ENCODE results near the gene RINT1.

The RINT1 gene

GRCh38 chr7:105599551-105599950 lies 67.5 kb downstream of the RINT1 start:
- no peak for DNase-seq (ENCODE audit: low read depth in 2 of 2)

- DNase-seq (ENCODE audit: low read depth in 2 of 2), result no peak
Observed at GRCh38 chr7:105600720-105601550, 68.9 kb downstream of the RINT1 start.

- DNase-seq (ENCODE audit: low read depth in 2 of 2), result no peak
Observed at GRCh38 chr7:105602325-105603305, 70.6 kb downstream of the RINT1 start.

GRCh38 chr7:105610165-105610930 lies 78.3 kb downstream of the RINT1 start:
- DNase-seq (ENCODE audit: low read depth in 2 of 2), result no peak

- no peak for DNase-seq (ENCODE audit: low read depth in 2 of 2)
Observed at GRCh38 chr7:105611856-105612775, 80.1 kb downstream of the RINT1 start.

GRCh38 chr7:105612806-105613205 lies 80.8 kb downstream of the RINT1 start:
- DNase-seq (ENCODE audit: low read depth in 2 of 2), result no peak

GRCh38 chr7:105613611-105614330 lies 81.8 kb downstream of the RINT1 start:
- no peak for DNase-seq (ENCODE audit: low read depth in 2 of 2)

- DNase-seq (ENCODE audit: low read depth in 2 of 2), result no peak
Observed at GRCh38 chr7:105614341-105614840, 82.4 kb downstream of the RINT1 start.

All from stimulated activated CD8-positive, alpha-beta memory T cell treated with anti-CD3 and anti-CD28 coated beads, Interleukin-7, amount 100 ng/mL, for 4 hours (primary cell).